Panc1 (cell line): ENCODE results near the gene SNTB2. TPM values are rescaled to one million over a fixed set of nuclear protein-coding genes. Genes with fewer than 3 reads are reported as not detected.
"Not testable (repeated sequence)": the region's sequence is repeated elsewhere in the genome, so short reads cannot be mapped to it uniquely, and the experiment has no call there.

Experiments used
- ATAC-seq: fragments of 200-7000 bp; cut with Tn5 transposase; 2 replicates; pipeline ENCODE4 v1.9.1; 2020; ENCODE audit warnings: mild to moderate bottlenecking, moderate library complexity
- BruUV-seq: library from RNA; stranded (reverse); fragments of 400-500 nt; replicated peaks from 2 replicates; lab custom pipeline; 2021; lab: Mats Ljungman, UMichigan
- CTCF ChIA-PET: fragments of 300-600 bp; sonication (Branson Sonifier 250); formaldehyde crosslinking; loops from one replicate; lab custom pipeline; 2022; ENCODE audit warnings: antibody characterized with exemption; lab: Charles Lee
- POLR2A ChIA-PET: fragments of 300-600 bp; sonication (Branson Sonifier 250); formaldehyde crosslinking; loops from one replicate; lab custom pipeline; 2022; ENCODE audit warnings: antibody characterized with exemption; lab: Charles Lee
- DNase-seq: peaks from one replicate; pipeline ENCODE4 v3.0.0-alpha.2; 2010; ENCODE audit warnings: low read depth, low spot score
- H3K27ac ChIP-seq: 2 replicates; pipeline ENCODE4 v1.5.1; 2011; ENCODE audit warnings: mild to moderate bottlenecking, low read length, inconsistent platforms
- H3K27me3 ChIP-seq: fragments of 200-500 bp; sonication (Bioruptor generic); 2 replicates; pipeline ENCODE4 v1.6.0; 2014; ENCODE audit warnings: low read length, inconsistent platforms; ENCODE audit not compliant: control insufficient read depth, insufficient read depth
- H3K36me3 ChIP-seq: fragments of 200-500 bp; sonication (Bioruptor generic); 2 replicates; pipeline ENCODE4 v1.5.1; 2014; ENCODE audit warnings: inconsistent platforms, mild to moderate bottlenecking, low read length, moderate library complexity; ENCODE audit not compliant: control insufficient read depth, insufficient read depth
- H3K4me1 ChIP-seq: 2 replicates; pipeline ENCODE4 v1.5.1; 2011; ENCODE audit warnings: inconsistent platforms, mild to moderate bottlenecking, low read length, moderate library complexity; ENCODE audit not compliant: control insufficient read depth, insufficient read depth
- H3K4me3 ChIP-seq, 2 experiments: 2 replicates each; pipeline ENCODE4 v1.5.1; 2011 to 2012; ENCODE audit warnings: low read depth in 2 of 2, low read length in 2 of 2, mild to moderate bottlenecking in 2 of 2, inconsistent platforms in 1 of 2, moderate library complexity in 1 of 2
- H3K9me3 ChIP-seq: fragments of 200-500 bp; sonication (Bioruptor generic); 2 replicates; pipeline ENCODE4 v1.5.1; 2014; ENCODE audit warnings: low read depth, mild to moderate bottlenecking, inconsistent platforms, low read length, moderate library complexity; ENCODE audit not compliant: control insufficient read depth, insufficient read depth
- POLR2AphosphoS5 ChIP-seq: IDR thresholded peaks from 2 replicates; pipeline ENCODE4 v1.6.1; 2012; ENCODE audit warnings: mild to moderate bottlenecking, low read depth, low read length, moderate library complexity
- SIN3A ChIP-seq: IDR thresholded peaks from 2 replicates; pipeline ENCODE4 v1.6.1; 2012; ENCODE audit warnings: low read depth, mild to moderate bottlenecking, low read length, moderate library complexity, borderline replicate concordance; ENCODE audit not compliant: insufficient read depth
- TCF7L2 ChIP-seq: IDR thresholded peaks from 2 replicates; pipeline ENCODE4 v1.6.1; 2011; ENCODE audit warnings: mild to moderate bottlenecking, low read depth, low read length, inconsistent platforms
- in situ Hi-C: cut with HindIII; loops from 2 replicates; pipeline ENCODE4 v1.10.0; 2016; ENCODE audit warnings: low sequenced_read_pairs, low pct_unique_long_range_greater_than_20kb
- intact Hi-C: fragments of 100-400 bp; cut with micrococcal nuclease; formaldehyde crosslinking; loops from one replicate; pipeline ENCODE4 v1.10.0; 2022; ENCODE audit not compliant: unreplicated experiment
- total RNA-seq: library from RNA; stranded (reverse); gene quantifications from one replicate; pipeline ENCODE4 v1.2.1, GENCODE V29; 2021; ENCODE audit not compliant: unreplicated experiment
- TF ChIP-seq, protein P1 (sequence below), 2 experiments: IDR thresholded peaks; 2 replicates each; pipeline ENCODE4 v1.6.1; 2011 to 2012; ENCODE audit warnings: low read depth in 2 of 2, control low read depth in 1 of 2, low read length in 1 of 2, mild to moderate bottlenecking in 1 of 2, moderate library complexity in 1 of 2; ENCODE audit not compliant: insufficient read depth in 1 of 2
- TF ChIP-seq, protein P2 (sequence below): fragments of 450-650 bp; IDR thresholded peaks from 2 replicates; pipeline ENCODE4 v1.5.1; 2017; ENCODE audit warnings: mild to moderate bottlenecking

The SNTB2 gene
- total RNA-seq, 1 experiment from 2014 or later = 40.8 TPM

DNA sequence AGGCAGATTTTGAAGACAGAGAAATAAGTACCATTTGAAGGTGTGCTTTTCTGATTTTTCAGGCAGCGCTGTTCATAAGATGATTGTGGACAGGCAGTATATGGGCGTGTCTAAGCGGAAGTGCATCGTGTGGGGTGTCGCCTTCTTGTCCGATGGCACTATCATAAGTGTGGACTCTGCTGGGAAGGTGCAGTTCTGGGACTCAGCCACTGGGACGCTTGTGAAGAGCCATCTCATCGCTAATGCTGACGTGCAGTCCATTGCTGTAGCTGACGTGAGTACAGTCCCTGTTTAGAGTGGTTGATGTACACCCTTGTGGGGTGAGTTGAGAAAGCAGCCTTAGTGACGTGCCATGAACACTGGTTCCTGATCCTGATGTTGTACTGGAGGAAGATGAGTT, 43.8 kb upstream of the SNTB2 start:
- H3K36me3 ChIP-seq = peaks cover 13% of the 10 kb centered on the region
- intact Hi-C loops = no loop called here

DNA sequence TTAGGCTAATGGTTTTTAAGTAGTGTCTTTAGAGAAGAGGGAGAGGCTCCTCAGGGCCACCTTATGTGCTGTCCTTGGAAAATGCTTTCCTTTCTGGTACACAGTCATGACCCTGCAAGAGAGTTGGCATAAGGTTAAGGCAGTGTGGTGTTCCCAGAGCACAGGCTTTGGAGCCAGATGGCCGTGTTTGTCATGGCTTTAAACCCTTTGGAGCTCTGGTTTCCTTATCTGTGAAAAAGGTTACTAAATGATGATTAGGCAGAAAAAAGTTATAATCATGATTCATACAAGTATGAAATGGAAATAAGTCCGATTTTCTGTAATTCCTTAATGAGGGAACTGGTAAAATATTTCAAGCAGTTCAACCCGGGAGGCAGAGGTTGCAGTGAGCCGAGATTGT, 41.3 kb upstream of the SNTB2 start:
- Histone ChIP-seq H3K4me3 (no peak overlapping the region), H3K36me3 (peaks cover 13% of the 10 kb centered on the region), H3K27me3 (no peaks in the 10 kb centered on the region), H3K27ac (no peak overlapping the region), H3K4me1 (no peaks in the 10 kb centered on the region), H3K9me3 (no peaks in the 10 kb centered on the region)
- ChIA-PET POLR2A (no interaction called here), CTCF (no interaction called here)
- intact Hi-C loops = no loop called here
- DNase-seq (no peak), ATAC-seq (no peak)
- TSS peak; percentile 41 for BruUV-seq
- in situ Hi-C loops = no loop called here
- TF ChIP-seq, protein P1, sequence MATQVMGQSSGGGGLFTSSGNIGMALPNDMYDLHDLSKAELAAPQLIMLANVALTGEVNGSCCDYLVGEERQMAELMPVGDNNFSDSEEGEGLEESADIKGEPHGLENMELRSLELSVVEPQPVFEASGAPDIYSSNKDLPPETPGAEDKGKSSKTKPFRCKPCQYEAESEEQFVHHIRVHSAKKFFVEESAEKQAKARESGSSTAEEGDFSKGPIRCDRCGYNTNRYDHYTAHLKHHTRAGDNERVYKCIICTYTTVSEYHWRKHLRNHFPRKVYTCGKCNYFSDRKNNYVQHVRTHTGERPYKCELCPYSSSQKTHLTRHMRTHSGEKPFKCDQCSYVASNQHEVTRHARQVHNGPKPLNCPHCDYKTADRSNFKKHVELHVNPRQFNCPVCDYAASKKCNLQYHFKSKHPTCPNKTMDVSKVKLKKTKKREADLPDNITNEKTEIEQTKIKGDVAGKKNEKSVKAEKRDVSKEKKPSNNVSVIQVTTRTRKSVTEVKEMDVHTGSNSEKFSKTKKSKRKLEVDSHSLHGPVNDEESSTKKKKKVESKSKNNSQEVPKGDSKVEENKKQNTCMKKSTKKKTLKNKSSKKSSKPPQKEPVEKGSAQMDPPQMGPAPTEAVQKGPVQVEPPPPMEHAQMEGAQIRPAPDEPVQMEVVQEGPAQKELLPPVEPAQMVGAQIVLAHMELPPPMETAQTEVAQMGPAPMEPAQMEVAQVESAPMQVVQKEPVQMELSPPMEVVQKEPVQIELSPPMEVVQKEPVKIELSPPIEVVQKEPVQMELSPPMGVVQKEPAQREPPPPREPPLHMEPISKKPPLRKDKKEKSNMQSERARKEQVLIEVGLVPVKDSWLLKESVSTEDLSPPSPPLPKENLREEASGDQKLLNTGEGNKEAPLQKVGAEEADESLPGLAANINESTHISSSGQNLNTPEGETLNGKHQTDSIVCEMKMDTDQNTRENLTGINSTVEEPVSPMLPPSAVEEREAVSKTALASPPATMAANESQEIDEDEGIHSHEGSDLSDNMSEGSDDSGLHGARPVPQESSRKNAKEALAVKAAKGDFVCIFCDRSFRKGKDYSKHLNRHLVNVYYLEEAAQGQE (IDR thresholded peaks at IDR 0.05; ENCODE audit: insufficient read depth in 1 of 2, low read depth in 2 of 2, low read length in 1 of 2) = no peak
- TF ChIP-seq POLR2AphosphoS5 (no peak), TCF7L2 (no peak), SIN3A (no peak)
- TF ChIP-seq, protein P2, sequence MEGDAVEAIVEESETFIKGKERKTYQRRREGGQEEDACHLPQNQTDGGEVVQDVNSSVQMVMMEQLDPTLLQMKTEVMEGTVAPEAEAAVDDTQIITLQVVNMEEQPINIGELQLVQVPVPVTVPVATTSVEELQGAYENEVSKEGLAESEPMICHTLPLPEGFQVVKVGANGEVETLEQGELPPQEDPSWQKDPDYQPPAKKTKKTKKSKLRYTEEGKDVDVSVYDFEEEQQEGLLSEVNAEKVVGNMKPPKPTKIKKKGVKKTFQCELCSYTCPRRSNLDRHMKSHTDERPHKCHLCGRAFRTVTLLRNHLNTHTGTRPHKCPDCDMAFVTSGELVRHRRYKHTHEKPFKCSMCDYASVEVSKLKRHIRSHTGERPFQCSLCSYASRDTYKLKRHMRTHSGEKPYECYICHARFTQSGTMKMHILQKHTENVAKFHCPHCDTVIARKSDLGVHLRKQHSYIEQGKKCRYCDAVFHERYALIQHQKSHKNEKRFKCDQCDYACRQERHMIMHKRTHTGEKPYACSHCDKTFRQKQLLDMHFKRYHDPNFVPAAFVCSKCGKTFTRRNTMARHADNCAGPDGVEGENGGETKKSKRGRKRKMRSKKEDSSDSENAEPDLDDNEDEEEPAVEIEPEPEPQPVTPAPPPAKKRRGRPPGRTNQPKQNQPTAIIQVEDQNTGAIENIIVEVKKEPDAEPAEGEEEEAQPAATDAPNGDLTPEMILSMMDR = no peak

More for the DNA sequence above, 43.8 kb upstream of the SNTB2 start:
- no peak overlapping the region for H3K27ac ChIP-seq
- in situ Hi-C loops = no loop called here
- no peaks in the 10 kb centered on the region for H3K4me1 ChIP-seq
- POLR2A ChIA-PET = no interaction called here
- ATAC-seq = peak; percentile 72; the same call in 1 of the 2 replicates
- no peaks in the 10 kb centered on the region for H3K27me3 ChIP-seq
- no peaks in the 10 kb centered on the region for H3K9me3 ChIP-seq
- H3K4me3 ChIP-seq = no peak overlapping the region
- BruUV-seq = no TSS peak
- TF ChIP-seq TCF7L2 (no peak), POLR2AphosphoS5 (no peak), SIN3A (no peak)
- TF ChIP-seq, protein P1 (IDR thresholded peaks at IDR 0.05; ENCODE audit: insufficient read depth in 1 of 2, low read depth in 2 of 2, low read length in 1 of 2) = no peak
- TF ChIP-seq, protein P2 = no peak
- no peak for DNase-seq
- CTCF ChIA-PET = no interaction called here

DNA sequence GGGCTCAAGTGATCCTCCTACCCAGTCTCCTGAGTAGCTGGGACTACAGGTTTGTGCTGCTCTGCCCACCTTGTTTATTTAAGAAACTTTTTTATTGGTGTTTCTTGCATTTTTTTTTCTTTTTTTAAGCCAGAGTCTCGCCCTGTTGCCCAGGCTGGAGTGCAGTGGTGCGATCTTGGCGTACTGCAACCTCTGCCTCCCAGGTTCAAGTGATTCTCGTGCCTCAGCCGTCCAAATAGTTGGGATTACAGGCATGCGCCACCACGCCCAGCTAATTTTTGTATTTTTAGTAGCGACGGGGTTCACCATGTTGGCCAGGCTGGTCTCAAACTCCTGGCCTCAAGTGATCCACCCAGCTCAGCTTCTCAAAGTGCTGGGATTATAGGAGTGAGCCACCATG, 37.3 kb upstream of the SNTB2 start:
- peaks cover 18% of the 10 kb centered on the region for H3K36me3 ChIP-seq
- H3K9me3 ChIP-seq, ATAC-seq, H3K4me1 ChIP-seq, in situ Hi-C loops, H3K27me3 ChIP-seq, BruUV-seq, H3K4me3 ChIP-seq, DNase-seq, H3K27ac ChIP-seq: not testable (repeated sequence)
- CTCF ChIA-PET = interaction anchor here (0.9 to 1.0 kb wide), 2 partner anchors 138 to 514 kb away, joined by 4 read pairs; no protein-coding TSS in a partner anchor
- intact Hi-C loops = loop anchor here (5.0 kb wide), 1 partner anchor 138 kb away; no protein-coding TSS in a partner anchor
- POLR2A ChIA-PET = interaction anchor here (0.6 kb wide), 1 partner anchor 41 kb away, joined by 3 read pairs; no protein-coding TSS in a partner anchor
